ENCODE measurements around the gene SPDYE5.
A peak's percentile ranks its signal among the peaks of the same experiment; 100 is the strongest.
"Not testable (repeated sequence)": the region's sequence is repeated elsewhere in the genome, so short reads cannot be mapped to it uniquely, and the experiment has no call there.

The SPDYE5 gene

GRCh38 chr7:75521727-75522126 is 29.6 kb downstream of the SPDYE5 start:
- H3K36me3 Mint-ChIP-seq (ENCODE audit: low read depth), result peaks cover 58% of the 10 kb centered on the region
- DNase-seq, H3K4me3 Mint-ChIP-seq, H3K27me3 Mint-ChIP-seq, ATAC-seq, H3K9me3 Mint-ChIP-seq, H3K27ac Mint-ChIP-seq: not testable (repeated sequence)
- peaks cover 19% of the 10 kb centered on the region for H3K4me1 Mint-ChIP-seq

- not testable (repeated sequence) for ATAC-seq, H3K27me3 Mint-ChIP-seq, H3K9me3 Mint-ChIP-seq
- H3K27ac Mint-ChIP-seq, result peak overlapping the region; percentile 89
- H3K4me1 Mint-ChIP-seq, result peaks cover 28% of the 10 kb centered on the region
- peaks cover 37% of the 10 kb centered on the region for H3K36me3 Mint-ChIP-seq (ENCODE audit: low read depth)
- peak; percentile 16 for DNase-seq
- H3K4me3 Mint-ChIP-seq, result peak overlapping the region; percentile 94
Observed at GRCh38 chr7:75527224-75527722, 35.2 kb downstream of the SPDYE5 start.

DNA sequence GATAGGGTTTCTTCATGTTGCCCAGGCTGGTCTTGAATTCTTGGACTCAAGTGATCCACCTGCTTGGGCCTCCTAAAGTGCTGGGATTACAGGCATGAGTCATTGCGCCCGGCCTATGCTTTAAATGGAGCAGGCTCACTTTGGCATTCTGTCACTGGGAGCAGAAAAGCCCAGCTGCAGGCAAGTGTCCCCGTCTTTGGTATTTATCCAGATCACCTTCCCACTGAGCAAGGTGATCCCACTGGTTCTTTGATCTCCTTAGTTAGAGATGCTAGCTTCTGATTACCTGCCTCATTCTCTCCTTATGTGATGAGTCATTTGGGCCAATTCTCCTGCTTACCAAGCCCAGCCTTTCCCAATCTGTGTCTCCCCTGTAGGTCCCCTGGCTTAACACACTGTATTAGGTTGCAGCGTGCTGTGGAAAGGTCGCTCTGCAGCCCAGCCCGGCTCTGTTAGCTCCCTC is 39.3 kb downstream of the SPDYE5 start:
- Mint-ChIP-seq H3K4me1 (peaks cover 14% of the 10 kb centered on the region), H3K9me3 (no peaks in the 10 kb centered on the region), H3K27me3 (no peaks in the 10 kb centered on the region), H3K36me3 (ENCODE audit: low read depth) (peaks cover 7% of the 10 kb centered on the region), H3K4me3 (no peak overlapping the region), H3K27ac (no peak overlapping the region)
- ATAC-seq (no peak), DNase-seq (no peak)

- Mint-ChIP-seq H3K4me3 (no peak overlapping the region), H3K36me3 (ENCODE audit: low read depth) (no peaks in the 10 kb centered on the region), H3K27me3 (no peaks in the 10 kb centered on the region), H3K27ac (no peak overlapping the region), H3K4me1 (peaks cover 5% of the 10 kb centered on the region), H3K9me3 (no peaks in the 10 kb centered on the region)
- no peak for DNase-seq
- ATAC-seq, result no peak
Observed at GRCh38 chr7:75532639-75533038, 40.5 kb downstream of the SPDYE5 start.

- no peaks in the 10 kb centered on the region for H3K36me3 Mint-ChIP-seq (ENCODE audit: low read depth)
- H3K9me3 Mint-ChIP-seq, result no peaks in the 10 kb centered on the region
- H3K27me3 Mint-ChIP-seq, result no peaks in the 10 kb centered on the region
- no peak for DNase-seq
- H3K4me3 Mint-ChIP-seq, result no peak overlapping the region
- ATAC-seq, result no peak
- H3K27ac Mint-ChIP-seq, result no peak overlapping the region
- H3K4me1 Mint-ChIP-seq, result no peaks in the 10 kb centered on the region
Observed at GRCh38 chr7:75533926-75534325, 41.8 kb downstream of the SPDYE5 start.

- Mint-ChIP-seq H3K27ac (no peak overlapping the region), H3K36me3 (ENCODE audit: low read depth) (no peaks in the 10 kb centered on the region), H3K4me1 (no peaks in the 10 kb centered on the region), H3K27me3 (no peaks in the 10 kb centered on the region), H3K4me3 (no peak overlapping the region), H3K9me3 (no peaks in the 10 kb centered on the region)
- ATAC-seq, result no peak
- DNase-seq, result no peak
Observed at GRCh38 chr7:75534727-75535307, 42.7 kb downstream of the SPDYE5 start.

DNA sequence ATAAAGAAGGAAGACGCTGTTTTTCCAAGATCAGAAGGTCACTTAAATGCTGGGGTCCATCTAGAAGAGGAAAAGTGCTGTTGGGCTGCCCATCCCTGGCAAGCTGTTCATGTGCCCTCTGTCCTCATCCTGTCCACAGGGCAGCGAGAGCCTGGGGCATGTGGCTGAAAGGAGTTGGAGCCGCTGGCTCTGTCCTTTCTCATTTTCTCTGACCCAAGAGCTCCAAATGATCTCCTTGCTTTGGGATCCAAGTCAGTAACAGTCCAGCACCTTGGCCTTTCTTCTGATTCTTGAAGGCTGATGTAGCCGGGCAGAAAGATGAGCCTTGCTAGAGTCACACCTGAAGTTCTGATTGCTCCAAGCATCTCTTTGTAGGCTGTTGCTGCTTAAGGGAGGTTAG is 44.4 kb downstream of the SPDYE5 start:
- H3K27me3 Mint-ChIP-seq, result no peaks in the 10 kb centered on the region
- no peaks in the 10 kb centered on the region for H3K4me1 Mint-ChIP-seq
- ATAC-seq (no peak), DNase-seq (no peak)
- no peaks in the 10 kb centered on the region for H3K9me3 Mint-ChIP-seq
- peaks cover under 1% of the 10 kb centered on the region for H3K36me3 Mint-ChIP-seq (ENCODE audit: low read depth)
- H3K27ac Mint-ChIP-seq, result no peak overlapping the region
- H3K4me3 Mint-ChIP-seq, result no peak overlapping the region

DNA sequence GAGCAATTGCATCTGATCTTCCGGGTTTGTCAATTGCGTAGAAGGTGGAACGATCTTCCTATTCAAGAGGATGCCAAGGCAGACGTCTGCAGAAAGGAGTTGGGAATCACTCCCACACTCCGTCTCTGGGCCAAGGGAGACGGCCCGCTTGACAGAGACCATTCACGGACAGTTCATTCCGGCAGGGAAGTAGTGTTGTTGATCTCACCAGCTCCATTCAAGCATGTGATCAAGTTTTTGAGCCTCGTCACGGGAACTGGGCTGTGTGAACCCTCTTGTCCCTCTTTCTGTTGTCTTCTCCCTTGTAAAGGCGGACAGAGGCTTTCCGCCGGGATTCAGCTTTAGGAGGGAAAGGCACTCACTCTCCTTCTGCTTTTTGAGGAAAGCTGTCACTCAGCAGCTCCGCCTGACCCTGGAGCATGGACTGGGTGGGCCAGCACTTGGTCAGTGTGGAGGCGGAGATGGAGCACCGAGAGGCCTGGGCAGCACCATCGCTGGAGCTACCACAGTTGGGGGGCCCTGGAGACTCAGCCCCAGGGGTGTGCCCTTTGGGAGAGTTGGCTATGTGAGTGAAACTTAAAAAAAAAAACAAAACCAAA is 44.9 kb downstream of the SPDYE5 start:
- H3K4me3 Mint-ChIP-seq, result no peak overlapping the region
- H3K4me1 Mint-ChIP-seq, result no peaks in the 10 kb centered on the region
- ATAC-seq, result no peak
- DNase-seq, result no peak
- peaks cover 4% of the 10 kb centered on the region for H3K36me3 Mint-ChIP-seq (ENCODE audit: low read depth)
- no peaks in the 10 kb centered on the region for H3K27me3 Mint-ChIP-seq
- no peak overlapping the region for H3K27ac Mint-ChIP-seq
- H3K9me3 Mint-ChIP-seq, result no peaks in the 10 kb centered on the region

- Mint-ChIP-seq H3K27me3 (no peaks in the 10 kb centered on the region), H3K9me3 (no peaks in the 10 kb centered on the region), H3K4me3 (no peak overlapping the region), H3K4me1 (no peaks in the 10 kb centered on the region), H3K27ac (no peak overlapping the region), H3K36me3 (ENCODE audit: low read depth) (peaks cover 4% of the 10 kb centered on the region)
- no peak for ATAC-seq
- DNase-seq, result no peak
Observed at GRCh38 chr7:75537731-75538130, 45.6 kb downstream of the SPDYE5 start.

DNA sequence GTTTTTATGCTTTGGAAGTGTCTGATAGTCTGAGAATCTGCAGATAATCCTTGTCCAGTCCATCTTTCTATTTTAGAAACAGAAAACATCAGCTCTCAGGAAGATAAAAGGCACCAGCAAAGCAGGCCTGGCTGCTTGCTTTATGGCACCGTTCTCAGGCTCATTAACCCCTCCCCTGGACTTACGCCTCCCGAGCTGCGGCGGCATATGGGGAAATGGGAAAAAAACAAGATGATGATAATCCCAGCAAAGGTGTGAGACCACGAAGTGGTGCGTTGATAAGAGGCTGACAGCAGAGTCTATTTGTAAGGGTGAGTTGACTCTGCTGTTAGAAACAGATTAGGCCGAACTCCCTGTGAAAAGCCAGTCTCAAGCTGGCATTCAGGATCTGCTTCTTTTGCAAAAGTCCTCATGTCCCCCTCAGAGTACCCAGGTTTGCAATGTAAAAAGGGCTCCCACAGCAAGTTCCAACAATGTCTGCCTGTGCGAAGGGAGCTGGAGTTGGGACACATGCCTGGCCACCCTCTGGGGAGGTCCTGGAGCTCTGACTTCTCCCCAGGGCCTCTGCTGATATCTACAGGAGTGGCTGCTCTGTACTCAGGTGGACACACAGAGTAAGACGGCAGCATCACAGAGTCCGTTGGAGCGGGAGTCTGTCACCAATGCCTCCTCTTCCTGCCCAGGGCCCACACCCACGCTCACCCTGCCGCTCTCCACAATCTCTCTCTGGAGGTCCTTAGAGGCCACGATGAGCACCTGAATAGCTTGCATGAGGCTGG is 54.3 kb downstream of the SPDYE5 start:
- ATAC-seq (no peak), DNase-seq (no peak)
- no peaks in the 10 kb centered on the region for H3K27me3 Mint-ChIP-seq
- H3K4me1 Mint-ChIP-seq, result no peaks in the 10 kb centered on the region
- H3K9me3 Mint-ChIP-seq, result no peaks in the 10 kb centered on the region
- H3K36me3 Mint-ChIP-seq (ENCODE audit: low read depth), result peaks cover 4% of the 10 kb centered on the region
- no peak overlapping the region for H3K27ac Mint-ChIP-seq
- no peak overlapping the region for H3K4me3 Mint-ChIP-seq
